GM04503 (cell line): Measurements from ENCODE around the gene MIEN1.
"Not testable (repeated sequence)": the region's sequence is repeated elsewhere in the genome, so short reads cannot be mapped to it uniquely, and the experiment has no call there.

ENCODE experiments used
- DNase-seq: peaks from one replicate; pipeline ENCODE4 v3.0.0-alpha.2; 2012; ENCODE audit warnings: low read depth

Gene MIEN1

DNA sequence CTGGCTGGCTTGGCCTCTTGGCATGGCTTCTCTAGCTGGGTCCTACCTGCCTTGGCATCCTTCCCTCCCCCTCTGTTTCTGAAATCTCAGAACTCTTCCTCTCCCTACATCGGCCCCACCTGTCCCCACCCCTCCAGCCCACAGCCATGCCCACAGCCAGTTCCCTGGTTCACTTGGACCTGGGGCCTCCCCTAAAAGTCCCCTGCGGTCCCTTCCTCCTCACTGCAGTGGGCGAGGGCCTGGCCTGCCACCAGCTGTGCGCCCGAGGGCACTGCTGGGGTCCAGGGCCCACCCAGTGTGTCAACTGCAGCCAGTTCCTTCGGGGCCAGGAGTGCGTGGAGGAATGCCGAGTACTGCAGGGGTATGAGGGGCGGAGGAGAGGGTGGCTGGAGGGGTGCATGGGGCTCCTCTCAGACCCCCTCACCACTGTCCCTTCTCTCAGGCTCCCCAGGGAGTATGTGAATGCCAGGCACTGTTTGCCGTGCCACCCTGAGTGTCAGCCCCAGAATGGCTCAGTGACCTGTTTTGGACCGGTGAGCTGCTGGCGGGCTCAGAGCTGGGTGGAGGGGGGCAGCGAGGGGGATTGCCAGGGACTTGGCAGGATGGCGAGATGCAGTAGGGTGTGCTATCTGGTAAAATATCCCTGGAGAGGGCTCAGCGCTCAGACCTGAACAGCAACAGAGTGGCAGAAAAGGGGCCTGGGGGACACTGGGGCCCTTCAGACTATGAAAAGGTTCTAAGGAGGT, 14.1 kb downstream of the MIEN1 start:
- DNase-seq = no peak

DNA sequence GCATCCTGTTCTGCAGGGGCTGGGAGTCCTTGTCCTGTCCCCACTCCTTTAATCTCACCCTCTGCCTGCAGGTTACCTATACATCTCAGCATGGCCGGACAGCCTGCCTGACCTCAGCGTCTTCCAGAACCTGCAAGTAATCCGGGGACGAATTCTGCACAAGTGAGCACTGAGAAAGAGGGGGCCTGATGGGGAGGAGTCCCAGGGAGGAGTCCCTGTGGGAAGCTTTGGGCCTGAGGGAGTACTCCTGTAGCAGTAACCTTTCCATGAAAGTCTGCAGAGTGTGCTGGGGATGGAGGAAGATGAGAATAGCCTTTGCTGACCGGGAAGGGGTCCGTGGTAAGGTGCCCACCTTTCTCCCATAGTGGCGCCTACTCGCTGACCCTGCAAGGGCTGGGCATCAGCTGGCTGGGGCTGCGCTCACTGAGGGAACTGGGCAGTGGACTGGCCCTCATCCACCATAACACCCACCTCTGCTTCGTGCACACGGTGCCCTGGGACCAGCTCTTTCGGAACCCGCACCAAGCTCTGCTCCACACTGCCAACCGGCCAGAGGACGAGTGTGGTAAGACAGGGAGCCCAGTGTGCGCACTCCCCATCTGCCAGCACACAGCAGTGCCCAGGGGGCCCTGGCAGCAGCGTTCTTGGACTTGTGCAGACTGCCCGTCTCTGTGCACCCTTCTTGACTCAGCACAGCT, 14.8 kb downstream of the MIEN1 start:
- no peak for DNase-seq

DNA sequence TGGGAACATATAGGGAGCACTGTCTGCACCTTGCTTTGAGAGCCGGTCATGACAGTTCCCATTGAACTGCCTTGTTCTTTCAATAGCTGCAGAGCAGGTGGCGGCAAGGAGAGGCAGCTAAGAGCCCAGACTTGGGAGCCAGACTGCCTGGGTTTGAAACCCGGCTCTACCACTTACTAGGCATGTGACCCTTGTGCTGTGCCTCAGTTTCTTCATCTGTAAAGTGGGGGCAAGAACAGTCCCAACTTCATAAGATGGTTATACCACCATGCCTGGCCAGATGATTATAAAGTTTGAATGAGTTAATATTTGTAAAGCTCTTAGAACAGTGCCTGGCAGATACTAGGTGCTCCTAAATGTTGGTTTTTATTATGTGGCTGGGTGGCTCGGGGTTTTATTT, 16.1 kb downstream of the MIEN1 start:
- no peak for DNase-seq

DNA sequence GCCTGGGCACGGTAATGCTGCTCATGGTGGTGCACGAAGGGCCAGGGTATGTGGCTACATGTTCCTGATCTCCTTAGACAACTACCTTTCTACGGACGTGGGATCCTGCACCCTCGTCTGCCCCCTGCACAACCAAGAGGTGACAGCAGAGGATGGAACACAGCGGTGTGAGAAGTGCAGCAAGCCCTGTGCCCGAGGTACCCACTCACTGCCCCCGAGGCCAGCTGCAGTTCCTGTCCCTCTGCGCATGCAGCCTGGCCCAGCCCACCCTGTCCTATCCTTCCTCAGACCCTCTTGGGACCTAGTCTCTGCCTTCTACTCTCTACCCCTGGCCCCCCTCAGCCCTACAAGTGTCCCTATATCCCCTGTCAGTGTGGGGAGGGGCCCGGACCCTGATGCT, 18.5 kb downstream of the MIEN1 start:
- DNase-seq = no peak

DNA sequence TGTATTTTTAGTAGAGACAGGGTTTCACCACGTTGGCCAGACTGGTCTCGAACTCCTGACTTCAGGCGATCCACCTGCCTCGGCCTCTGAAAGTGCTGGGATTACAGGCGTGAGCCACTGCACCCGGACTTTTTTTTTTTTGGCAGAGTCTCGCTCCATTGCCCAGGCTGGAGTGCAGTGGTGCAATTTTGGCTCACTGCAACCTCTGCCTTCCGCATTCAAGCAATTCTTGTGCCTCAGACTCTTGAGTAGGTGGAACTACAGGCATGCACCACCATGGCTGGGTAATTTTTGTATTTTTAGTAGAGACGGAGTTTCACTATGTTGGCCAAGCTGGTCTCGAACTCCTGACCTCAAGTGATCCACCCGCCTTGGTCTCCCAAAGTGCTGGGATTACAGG, 19.3 kb downstream of the MIEN1 start:
- DNase-seq = not testable (repeated sequence)

DNA sequence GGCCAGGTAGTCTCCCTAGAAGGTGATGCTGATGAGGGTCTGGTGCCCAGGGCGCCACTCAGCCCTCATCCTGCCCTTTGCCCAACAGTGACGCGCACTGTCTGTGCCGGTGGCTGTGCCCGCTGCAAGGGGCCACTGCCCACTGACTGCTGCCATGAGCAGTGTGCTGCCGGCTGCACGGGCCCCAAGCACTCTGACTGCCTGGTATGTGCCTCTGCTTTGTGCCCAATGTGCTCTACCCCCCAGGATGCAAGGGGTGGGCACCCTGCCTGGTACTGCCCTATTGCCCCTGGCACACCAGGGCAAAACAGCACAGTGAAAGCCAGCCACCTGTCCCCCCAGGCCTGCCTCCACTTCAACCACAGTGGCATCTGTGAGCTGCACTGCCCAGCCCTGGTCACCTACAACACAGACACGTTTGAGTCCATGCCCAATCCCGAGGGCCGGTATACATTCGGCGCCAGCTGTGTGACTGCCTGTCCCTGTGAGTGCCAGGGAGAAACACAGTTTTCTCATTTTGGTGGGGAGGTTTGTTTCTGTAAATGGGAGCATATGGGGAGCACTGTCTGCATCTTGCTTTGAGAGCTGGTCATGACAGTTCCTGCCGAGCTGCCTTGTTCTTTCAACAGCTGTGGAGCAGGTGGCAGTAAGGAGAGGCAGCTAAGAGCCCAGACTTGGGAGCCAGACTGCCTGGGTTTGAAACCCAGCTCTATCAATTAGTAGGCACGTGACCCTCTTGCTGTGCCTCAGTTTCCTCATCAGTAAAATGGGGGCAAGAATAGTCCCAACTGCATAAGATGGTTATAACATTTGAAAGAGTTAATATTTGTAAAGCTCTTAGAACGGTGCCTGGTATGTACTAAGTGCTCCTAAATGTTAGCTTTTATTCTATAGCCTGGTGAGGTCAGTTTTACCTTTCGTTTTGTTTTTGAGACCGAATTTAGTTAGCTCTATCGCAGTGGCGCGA, 20.1 kb downstream of the MIEN1 start:
- DNase-seq = no peak

DNA sequence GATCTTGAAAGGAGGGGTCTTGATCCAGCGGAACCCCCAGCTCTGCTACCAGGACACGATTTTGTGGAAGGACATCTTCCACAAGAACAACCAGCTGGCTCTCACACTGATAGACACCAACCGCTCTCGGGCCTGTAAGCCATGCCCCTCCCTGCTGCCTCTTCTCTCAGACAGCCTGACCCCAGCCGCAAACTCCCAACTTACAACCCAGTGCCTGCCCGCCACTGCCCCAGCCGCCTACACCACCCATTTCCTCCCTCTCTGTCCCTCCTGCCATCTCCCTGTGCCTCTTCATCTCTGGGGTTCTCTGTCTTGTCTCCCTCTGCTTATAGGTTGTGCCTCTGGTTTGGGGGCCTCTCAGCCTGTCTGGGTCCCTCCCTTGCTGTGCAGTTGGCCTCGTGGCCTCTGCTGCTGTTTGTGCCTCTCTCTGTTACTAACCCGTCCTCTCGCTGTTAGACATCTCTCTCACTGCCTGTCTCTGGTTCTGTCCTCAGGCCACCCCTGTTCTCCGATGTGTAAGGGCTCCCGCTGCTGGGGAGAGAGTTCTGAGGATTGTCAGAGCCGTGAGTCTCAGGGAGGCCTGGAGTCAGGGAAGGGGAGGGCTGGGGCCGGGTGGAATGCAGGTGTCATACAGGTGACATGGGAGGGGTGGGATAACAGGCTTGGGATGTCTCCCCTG, 20.9 kb downstream of the MIEN1 start:
- no peak for DNase-seq

DNA sequence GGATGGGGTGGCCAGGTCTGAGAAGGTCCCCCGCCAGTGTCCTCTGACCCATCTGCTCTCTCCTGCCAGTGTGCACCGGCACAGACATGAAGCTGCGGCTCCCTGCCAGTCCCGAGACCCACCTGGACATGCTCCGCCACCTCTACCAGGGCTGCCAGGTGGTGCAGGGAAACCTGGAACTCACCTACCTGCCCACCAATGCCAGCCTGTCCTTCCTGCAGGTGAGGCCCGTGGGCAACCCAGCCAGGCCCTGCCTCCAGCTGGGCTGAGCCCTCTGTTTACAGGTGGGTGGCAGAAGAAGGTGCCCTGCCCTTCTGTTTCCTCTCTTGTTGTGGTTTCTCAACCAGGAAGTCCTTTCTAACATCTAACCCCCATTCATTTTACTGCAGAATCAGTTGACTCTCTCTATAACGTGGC, 23.4 kb downstream of the MIEN1 start:
- no peak for DNase-seq

DNA sequence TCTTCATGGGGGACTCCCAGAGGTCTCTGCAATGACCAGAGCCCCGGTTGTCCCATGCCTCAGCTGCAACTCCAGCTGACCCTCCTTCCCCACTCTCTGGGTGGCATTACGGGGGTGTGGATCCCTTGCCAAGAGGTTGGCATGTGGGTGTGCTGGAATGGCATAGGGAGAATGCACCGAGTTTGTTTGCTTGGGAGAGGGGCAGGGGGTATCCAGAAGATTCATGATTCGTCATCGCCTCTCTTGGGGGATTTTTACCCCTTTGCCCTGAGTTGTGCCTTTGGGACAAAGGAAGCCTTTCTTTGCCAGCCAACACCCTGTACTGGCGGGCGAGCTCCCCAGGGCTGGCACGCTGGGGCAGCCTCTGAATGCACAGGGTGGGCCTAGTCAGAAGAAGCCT, 23.9 kb downstream of the MIEN1 start:
- DNase-seq = no peak

DNA sequence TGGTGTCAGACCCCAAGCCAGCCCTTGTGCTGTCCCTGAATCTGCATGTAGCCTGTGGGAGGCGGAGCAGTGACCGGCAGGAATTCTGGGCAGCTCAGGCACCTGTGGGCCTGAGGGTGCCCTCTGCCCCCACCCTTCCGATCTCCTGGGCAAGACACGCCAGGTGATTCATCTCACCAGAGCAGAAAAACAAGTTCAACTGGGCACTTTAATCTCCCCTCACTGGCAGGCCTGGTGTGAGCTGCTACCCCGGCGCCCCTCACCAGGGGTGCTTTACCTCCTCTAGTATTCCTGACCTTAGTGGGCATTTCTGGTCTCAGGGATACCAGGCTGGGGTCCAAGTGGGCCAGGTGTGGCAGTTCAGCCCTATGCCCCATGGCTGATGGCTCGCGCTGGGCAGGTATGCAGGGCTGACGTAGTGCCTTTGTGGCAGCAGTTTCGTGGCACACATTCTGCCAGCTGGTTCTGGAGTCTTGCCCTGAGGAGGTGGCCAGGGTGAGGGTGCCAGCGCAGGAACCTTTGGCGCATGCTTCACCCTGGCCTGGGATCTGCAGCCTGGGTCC, 24.5 kb downstream of the MIEN1 start:
- no peak for DNase-seq

DNA sequence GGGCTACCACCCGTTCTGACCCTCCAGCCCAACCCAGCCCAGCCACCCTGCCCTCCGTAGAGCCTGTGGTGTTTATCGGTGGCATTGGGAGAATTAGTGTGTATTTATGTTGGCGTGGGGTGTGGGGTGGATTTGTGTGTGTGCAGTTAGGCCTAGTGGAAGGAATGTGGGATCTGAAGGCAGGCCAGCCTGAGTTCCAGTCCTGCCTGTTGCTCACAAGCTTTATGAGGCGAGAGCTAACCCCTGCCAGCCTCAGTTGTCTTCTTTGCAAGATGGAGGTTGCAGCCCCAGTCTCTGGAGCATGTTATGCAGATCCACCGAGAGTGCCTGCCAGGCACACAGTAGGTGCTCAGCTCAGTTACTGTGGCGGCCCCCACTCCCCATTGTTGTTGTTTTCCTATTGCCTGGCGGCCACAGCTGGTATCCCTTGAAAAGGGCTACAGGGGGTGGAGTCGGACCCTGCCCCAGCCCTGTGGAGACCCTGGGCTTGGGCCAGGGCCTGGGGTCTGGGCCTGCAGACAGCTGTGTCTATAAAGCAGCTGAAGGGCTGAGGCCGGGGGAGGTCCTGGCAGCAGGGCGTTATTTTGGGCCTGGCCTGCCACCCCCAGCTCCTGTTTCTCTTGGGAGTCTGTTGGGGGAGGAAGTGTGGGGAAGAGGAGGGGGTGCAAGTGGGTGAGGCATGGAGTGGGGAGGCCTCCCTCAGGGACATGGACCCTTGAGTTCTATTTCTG, 25.3 kb downstream of the MIEN1 start:
- no peak for DNase-seq

DNA sequence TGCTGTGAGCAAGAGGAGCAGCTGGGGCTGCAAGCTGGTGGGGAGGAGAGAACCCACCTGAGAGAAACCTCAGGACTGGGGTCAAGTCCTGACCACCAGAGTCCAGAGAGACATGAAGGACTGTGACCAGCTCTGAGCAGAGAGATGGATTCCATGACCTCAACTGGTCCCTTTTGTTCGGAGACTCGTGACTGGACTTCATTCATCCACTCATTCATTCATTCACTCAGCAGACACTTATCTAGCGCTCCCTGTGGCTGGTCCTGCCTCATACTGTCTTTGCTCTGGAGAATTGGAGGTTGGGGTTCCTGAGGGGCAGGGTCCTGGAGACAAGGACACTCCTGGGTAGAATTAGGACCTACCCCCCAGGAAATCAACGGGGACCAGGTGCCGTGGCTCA, 26.4 kb downstream of the MIEN1 start:
- no peak for DNase-seq

DNA sequence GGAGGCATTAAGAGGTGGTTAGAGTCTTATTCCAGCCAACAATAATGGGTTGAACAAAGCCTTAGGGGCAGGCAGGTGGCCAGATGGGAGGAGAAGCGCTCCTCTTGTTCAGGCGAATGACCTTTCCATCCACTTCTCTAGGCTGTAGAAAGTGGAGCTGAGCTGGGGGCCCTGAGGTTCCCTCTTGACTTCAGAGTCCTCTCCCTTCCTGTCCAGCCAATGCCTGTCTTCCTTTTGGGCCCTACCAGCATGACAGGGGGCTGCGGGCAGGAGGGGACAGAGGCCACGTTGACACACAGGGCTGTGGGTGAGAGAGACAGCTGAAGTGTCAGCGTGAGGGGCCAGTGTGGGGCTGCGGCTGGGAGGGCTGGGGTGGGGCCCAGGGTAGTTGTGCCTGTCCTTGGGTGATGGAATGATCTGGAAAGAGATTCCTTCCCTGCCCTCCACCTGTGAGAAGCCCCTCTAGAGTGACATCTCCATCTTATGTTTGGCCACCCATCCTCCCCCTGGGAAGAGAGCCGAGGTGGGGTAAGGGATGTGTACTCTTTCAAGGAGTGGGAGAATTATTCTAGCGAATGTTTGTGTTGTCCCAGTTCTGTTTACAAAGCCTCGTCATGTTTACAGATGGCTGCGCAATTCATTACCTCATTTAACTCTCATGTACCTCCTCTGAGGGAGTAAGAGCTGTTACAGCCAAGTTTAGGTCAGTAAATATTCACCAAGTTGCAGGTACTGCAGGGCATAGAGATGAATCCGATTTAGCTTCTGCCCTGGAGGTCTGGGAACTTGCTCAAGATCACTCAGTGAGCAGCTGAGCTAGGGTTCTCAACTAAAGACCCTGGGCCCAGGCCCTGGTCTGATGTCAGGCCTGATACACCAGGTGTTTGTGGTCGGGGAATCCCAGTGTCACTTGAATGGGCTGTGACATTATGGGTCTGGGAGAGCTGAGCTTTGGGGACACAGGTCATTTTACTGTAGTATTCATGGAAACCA, 27.1 kb downstream of the MIEN1 start:
- no peak for DNase-seq

DNA sequence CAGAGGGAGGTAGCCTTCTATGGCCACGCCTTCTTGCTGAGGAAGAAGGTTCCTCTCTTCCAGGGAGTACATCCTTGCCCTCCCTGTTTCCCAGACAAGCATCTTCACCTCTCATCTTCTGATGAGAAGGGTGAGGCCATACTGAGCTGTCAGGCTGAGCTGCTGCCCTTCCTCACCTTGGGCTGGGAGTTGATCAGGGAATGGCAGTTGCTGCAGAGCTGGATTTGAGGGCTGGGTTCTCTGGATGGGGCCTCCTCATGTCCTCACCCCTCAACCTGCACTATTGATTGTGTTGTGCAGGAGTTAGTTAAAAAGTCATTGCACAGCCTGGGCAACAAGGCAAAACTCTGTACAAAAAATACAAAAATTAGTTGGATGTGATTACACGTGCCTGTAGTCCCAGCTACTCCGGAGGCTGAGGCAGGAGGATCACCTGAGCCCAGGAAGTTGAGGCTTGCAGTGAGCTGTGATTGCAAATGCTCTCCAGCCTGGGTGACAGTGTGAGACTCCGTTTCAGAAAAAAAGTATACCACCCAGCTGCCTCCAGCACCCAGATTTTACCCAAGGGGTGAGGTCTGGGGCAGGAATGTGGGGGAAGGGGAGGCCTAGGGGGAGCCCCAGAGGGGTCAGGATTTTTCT, 28.4 kb downstream of the MIEN1 start:
- DNase-seq = no peak

DNA sequence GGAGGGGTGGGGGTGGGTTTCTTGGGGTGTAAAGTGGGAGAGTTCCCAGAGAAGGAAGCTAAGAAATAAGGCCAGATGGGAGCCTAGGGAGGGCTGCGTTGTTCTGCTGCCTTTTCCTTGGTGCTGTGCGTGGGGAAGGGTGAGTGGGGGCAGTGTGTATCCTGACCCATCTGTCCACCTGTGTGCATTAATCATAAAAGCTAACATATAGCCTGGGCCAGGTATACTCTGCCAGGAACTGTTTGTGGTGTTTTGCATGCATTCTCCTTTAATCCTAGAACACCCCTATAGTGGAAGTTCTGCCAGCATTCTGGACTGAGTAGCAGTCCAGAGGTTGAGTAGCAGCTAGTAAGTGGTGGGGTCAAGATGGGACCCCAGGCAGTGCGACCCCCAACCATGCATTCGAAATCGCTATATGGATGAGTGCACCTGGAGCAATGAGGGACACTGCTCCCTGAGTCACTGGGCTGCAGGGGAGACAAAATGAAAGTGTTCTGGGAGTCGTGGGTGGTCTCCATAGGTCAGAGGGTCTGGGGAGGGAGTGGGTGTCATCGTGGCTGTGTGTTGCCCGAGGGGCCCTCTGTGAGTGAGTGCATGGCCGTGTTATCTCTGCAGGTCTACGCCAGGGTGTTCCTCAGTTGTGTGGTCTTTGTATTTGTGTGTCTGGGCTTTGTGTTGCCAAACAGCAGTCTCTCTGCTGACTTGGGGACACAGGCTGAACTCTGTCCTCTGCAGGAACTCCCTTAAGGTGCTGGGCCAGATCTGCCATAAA, 29.1 kb downstream of the MIEN1 start:
- no peak for DNase-seq

DNA sequence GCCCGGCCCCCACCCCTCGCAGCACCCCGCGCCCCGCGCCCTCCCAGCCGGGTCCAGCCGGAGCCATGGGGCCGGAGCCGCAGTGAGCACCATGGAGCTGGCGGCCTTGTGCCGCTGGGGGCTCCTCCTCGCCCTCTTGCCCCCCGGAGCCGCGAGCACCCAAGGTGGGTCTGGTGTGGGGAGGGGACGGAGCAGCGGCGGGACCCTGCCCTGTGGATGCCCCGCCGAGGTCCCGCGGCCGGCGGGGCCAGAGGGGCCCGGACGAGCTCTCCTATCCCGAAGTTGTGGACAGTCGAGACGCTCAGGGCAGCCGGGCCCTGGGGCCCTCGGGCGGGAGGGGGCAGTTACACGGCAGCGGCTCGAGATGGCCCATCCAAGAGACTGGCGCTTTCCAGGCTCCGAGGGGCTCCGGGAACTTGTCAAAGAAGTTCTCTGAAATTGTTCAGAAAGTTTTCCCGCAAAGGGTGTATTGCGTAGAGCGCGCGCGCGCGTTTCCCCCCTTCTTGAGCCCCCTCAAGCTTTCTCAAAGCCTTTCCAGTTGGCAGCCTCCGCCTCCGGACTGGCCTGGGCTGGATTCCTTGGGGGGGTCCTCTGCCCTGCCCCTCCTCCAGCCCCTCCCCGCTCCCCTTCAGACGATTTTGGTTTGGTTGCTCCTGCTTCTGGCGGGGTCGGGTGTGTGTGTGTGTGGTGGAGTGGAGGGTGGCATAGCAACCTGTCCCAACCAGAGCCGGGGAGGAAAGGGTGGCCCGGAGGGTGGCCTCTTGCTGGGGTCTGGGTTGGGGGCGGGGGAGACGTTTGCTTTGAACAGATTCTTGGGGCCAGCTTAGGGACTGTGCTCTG, 30.0 kb downstream of the MIEN1 start:
- no peak for DNase-seq

DNA sequence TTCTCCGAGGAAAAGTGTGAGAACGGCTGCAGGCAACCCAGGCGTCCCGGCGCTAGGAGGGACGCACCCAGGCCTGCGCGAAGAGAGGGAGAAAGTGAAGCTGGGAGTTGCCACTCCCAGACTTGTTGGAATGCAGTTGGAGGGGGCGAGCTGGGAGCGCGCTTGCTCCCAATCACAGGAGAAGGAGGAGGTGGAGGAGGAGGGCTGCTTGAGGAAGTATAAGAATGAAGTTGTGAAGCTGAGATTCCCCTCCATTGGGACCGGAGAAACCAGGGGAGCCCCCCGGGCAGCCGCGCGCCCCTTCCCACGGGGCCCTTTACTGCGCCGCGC, 30.5 kb downstream of the MIEN1 start, which contains the start of gene ERBB2:
TSS of gene ERBB2 (plus strand) at position 247 of the 330 bp plus-strand sequence. CDS start 175 bp downstream, outside the sequence.
- peak; percentile 49 for DNase-seq
